Thyroid gland (tissue), 4 donors: Measurements from ENCODE around the gene TRPM5. TPM values are rescaled to one million over a fixed set of nuclear protein-coding genes. Genes with fewer than 3 reads are reported as not detected.

Source experiments
- DNase-seq, 2 donors: peaks; one replicate each; pipeline ENCODE4 v3.0.0-alpha.2; 2019
- H3K27ac ChIP-seq, 3 donors: fragments of 200-600 bp; sonication (generic); 1 replicate in 2 of 3; 2 replicates in 1 of 3; pipeline ENCODE4 v1.5.1; 2016 to 2019; ENCODE audit warnings: mild to moderate bottlenecking in 1 of 3, moderate library complexity in 1 of 3
- H3K27me3 ChIP-seq: fragments of 200-600 bp; sonication (generic); one replicate; pipeline ENCODE4 v1.5.1; 2019
- H3K36me3 ChIP-seq, 2 donors: fragments of 200-600 bp; sonication (generic); one replicate each; pipeline ENCODE4 v1.5.1; 2016 to 2019
- H3K4me1 ChIP-seq, 2 donors: fragments of 200-600 bp; sonication (generic); one replicate each; pipeline ENCODE4 v1.5.1; 2017 to 2019
- H3K4me3 ChIP-seq, 3 donors: fragments of 200-600 bp; sonication (generic); replicated peaks in 1 of 3; 1 replicate in 2 of 3; 2 replicates in 1 of 3; pipeline ENCODE4 v1.5.1; 2016; ENCODE audit warnings: mild to moderate bottlenecking in 1 of 3
- H3K9me3 ChIP-seq: fragments of 200-600 bp; sonication (generic); one replicate; pipeline ENCODE4 v1.5.1; 2017
- CTCF ChIP-seq, 6 experiments: fragments of 200-600 bp in 3 of 6; fragments of 450-650 bp in 3 of 6; sonication (generic) in 3 of 6; IDR thresholded peaks; one replicate each; pipeline ENCODE4 v1.5.1; 2016 to 2019; ENCODE audit warnings: antibody characterized with exemption in 6 of 6, mild to moderate bottlenecking in 2 of 6, inconsistent platforms in 1 of 6, moderate library complexity in 1 of 6
- POLR2A ChIP-seq, 2 donors: fragments of 450-650 bp; IDR thresholded peaks; one replicate each; pipeline ENCODE4 v1.6.1; 2017; ENCODE audit warnings: antibody characterized with exemption in 2 of 2, mild to moderate bottlenecking in 2 of 2, moderate library complexity in 1 of 2
- WGBS, 2 donors: methylation state at CpG; one replicate each; pipeline ENCODE4 v1.1.5; 2017; 5-methylcytosine and 5-hydroxymethylcytosine counted together
- intact Hi-C: fragments of 100-400 bp; cut with DNase I; formaldehyde crosslinking; loops from one replicate; pipeline ENCODE4 v1.15.1; 2023
- total RNA-seq, 4 donors: library from RNA; depleted of rRNA; stranded (reverse); fragments of >200 nt; gene quantifications; one replicate each; pipeline ENCODE4 v1.2.3, GENCODE V29; 2016

The TRPM5 gene
- total RNA-seq, 4 donors from 2014 or later: 0.54 to 2.4 (median 0.73) TPM

GRCh38 chr11:2442589-2442988 lies 1.7 kb downstream of the TRPM5 start:
- no peaks in the 10 kb centered on the region for H3K36me3 ChIP-seq
- no peaks in the 10 kb centered on the region for H3K27me3 ChIP-seq
- intact Hi-C loops: no loop called here
- H3K4me1 ChIP-seq: peaks cover 16 to 28% of the 10 kb centered on the region in 2 donors
- H3K27ac ChIP-seq: no peak overlapping the region
- H3K4me3 ChIP-seq: no peak overlapping the region
- DNase-seq: no peak
- WGBS, 2 donors: 92% methylated on average over 2 of the region's 2 CpGs
- TF ChIP-seq POLR2A (IDR thresholded peaks at IDR 0.05) (no peak), CTCF (IDR thresholded peaks at IDR 0.05) (no peak)
- H3K9me3 ChIP-seq: no peaks in the 10 kb centered on the region

GRCh38 chr11:2441171-2441570 lies 3.1 kb downstream of the TRPM5 start:
- Histone ChIP-seq H3K4me3 (no peak overlapping the region), H3K9me3 (no peaks in the 10 kb centered on the region), H3K4me1 (peaks cover 1 to 14% of the 10 kb centered on the region in 2 donors), H3K27ac (no peak overlapping the region), H3K36me3 (no peaks in the 10 kb centered on the region), H3K27me3 (no peaks in the 10 kb centered on the region)
- intact Hi-C loops: no loop called here
- no peak for DNase-seq
- no peak for TF ChIP-seq POLR2A (IDR thresholded peaks at IDR 0.05)
- TF ChIP-seq CTCF (IDR thresholded peaks at IDR 0.05): no peak
- 77 to 94% methylated on average over 4 of the region's 4 CpGs for WGBS, 2 donors

- no peaks in the 10 kb centered on the region for H3K27me3 ChIP-seq
Observed at GRCh38 chr11:2440646-2441045, 3.7 kb downstream of the TRPM5 start.

GRCh38 chr11:2439820-2440219 lies 4.5 kb downstream of the TRPM5 start:
- TF ChIP-seq POLR2A (IDR thresholded peaks at IDR 0.05): no peak
- TF ChIP-seq CTCF (IDR thresholded peaks at IDR 0.05): no peak
- H3K27ac ChIP-seq: no peak overlapping the region
- H3K36me3 ChIP-seq: no peaks in the 10 kb centered on the region
- H3K4me3 ChIP-seq: no peak overlapping the region
- no peaks in the 10 kb centered on the region for H3K9me3 ChIP-seq
- intact Hi-C loops: no loop called here
- no peaks in the 10 kb centered on the region for H3K27me3 ChIP-seq
- no peak for DNase-seq
- H3K4me1 ChIP-seq: peaks cover 0 to 9% of the 10 kb centered on the region in 2 donors
- WGBS, 2 donors: 95 to 96% methylated on average over 3 of the region's 3 CpGs

More at GRCh38 chr11:2440646-2441045, 3.7 kb downstream of the TRPM5 start:
- 82 to 86% methylated on average over 6 to 8 of the region's 8 CpGs for WGBS, 2 donors
- no peak for TF ChIP-seq CTCF (IDR thresholded peaks at IDR 0.05)
- TF ChIP-seq POLR2A (IDR thresholded peaks at IDR 0.05): no peak
- no peaks in the 10 kb centered on the region for H3K9me3 ChIP-seq
- intact Hi-C loops: no loop called here
- no peak overlapping the region for H3K4me3 ChIP-seq
- H3K4me1 ChIP-seq: peaks cover 0 to 9% of the 10 kb centered on the region in 2 donors
- DNase-seq: no peak
- H3K27ac ChIP-seq: no peak overlapping the region
- H3K36me3 ChIP-seq: no peaks in the 10 kb centered on the region

GRCh38 chr11:2437516-2437915 lies 6.8 kb downstream of the TRPM5 start:
- H3K36me3 ChIP-seq: no peaks in the 10 kb centered on the region
- H3K4me1 ChIP-seq: no peaks in the 10 kb centered on the region
- no peak overlapping the region for H3K27ac ChIP-seq
- no peak for DNase-seq
- TF ChIP-seq CTCF (IDR thresholded peaks at IDR 0.05): no peak
- TF ChIP-seq POLR2A (IDR thresholded peaks at IDR 0.05): no peak
- intact Hi-C loops: no loop called here
- no peaks in the 10 kb centered on the region for H3K27me3 ChIP-seq
- H3K4me3 ChIP-seq: no peak overlapping the region
- H3K9me3 ChIP-seq: no peaks in the 10 kb centered on the region
- 86 to 92% methylated on average over 4 of the region's 4 CpGs for WGBS, 2 donors
